Transverse colon (tissue), 3 donors: Measurements from ENCODE around the gene NR2F1-AS1.

Experiments
- EP300 ChIP-seq: sonication (generic); formaldehyde crosslinking; IDR thresholded peaks from one replicate; pipeline ENCODE4 v1.6.1; 2017; ENCODE audit warnings: antibody characterized with exemption, low read depth
- TF ChIP-seq, protein P1 (sequence below), 5 experiments: fragments of 200-600 bp in 3 of 5; fragments of 450-650 bp in 2 of 5; sonication (generic) in 3 of 5; IDR thresholded peaks; 1 replicate in 2 of 5; 2 replicates in 3 of 5; pipeline ENCODE4 v1.5.1; 2016 to 2017; ENCODE audit warnings: antibody characterized with exemption in 5 of 5, inconsistent platforms in 3 of 5, mild to moderate bottlenecking in 2 of 5, moderate library complexity in 1 of 5

DNA sequence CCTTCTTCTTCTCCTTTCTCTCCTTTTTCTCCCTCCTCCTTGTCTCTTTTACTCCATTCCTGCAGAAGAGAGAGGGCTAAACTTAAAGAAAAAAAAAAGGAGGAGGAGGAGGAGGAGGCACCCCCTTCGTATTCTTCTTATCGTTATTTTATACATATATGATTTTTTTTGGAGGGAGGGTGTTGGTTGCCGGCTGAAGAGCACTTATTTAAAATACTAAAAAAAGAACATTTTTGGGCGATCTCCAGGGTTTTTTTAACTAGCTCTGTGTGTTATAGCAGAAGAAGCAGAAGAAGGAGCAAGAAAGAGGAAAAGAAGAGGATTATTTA lies 2.4 kb upstream of the NR2F1-AS1 start:
- TF ChIP-seq, protein P1, sequence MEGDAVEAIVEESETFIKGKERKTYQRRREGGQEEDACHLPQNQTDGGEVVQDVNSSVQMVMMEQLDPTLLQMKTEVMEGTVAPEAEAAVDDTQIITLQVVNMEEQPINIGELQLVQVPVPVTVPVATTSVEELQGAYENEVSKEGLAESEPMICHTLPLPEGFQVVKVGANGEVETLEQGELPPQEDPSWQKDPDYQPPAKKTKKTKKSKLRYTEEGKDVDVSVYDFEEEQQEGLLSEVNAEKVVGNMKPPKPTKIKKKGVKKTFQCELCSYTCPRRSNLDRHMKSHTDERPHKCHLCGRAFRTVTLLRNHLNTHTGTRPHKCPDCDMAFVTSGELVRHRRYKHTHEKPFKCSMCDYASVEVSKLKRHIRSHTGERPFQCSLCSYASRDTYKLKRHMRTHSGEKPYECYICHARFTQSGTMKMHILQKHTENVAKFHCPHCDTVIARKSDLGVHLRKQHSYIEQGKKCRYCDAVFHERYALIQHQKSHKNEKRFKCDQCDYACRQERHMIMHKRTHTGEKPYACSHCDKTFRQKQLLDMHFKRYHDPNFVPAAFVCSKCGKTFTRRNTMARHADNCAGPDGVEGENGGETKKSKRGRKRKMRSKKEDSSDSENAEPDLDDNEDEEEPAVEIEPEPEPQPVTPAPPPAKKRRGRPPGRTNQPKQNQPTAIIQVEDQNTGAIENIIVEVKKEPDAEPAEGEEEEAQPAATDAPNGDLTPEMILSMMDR (IDR thresholded peaks at IDR 0.05) = no peak
- TF ChIP-seq EP300 = no peak
